Activated CD8-positive, alpha-beta T cell treated with anti-CD3 and anti-CD28 coated beads for 36 hours (primary cell): ENCODE measurements around the gene AGXT2. TPM values are rescaled to one million over a fixed set of nuclear protein-coding genes. Genes with fewer than 3 reads are reported as not detected.

Experiments
- ATAC-seq: fragments of 200-7000 bp; cut with Tn5 transposase; one replicate; pipeline ENCODE4 v1.10.0; 2021; ENCODE audit warnings: mild to moderate bottlenecking, moderate library complexity
- CTCF ChIA-PET: fragments of 350-600 bp; sonication (Branson Sonifier 250); formaldehyde crosslinking; loops from one replicate; lab custom pipeline; 2021; ENCODE audit warnings: antibody characterized with exemption; lab: Charles Lee
- POLR2A ChIA-PET: fragments of 350-600 bp; sonication (Branson Sonifier 250); formaldehyde crosslinking; loops from one replicate; lab custom pipeline; 2021; ENCODE audit warnings: antibody characterized with exemption; lab: Charles Lee
- DNase-seq: peaks from one replicate; pipeline ENCODE4 v3.0.0-alpha.2; 2020
- H3K27ac Mint-ChIP-seq: one replicate; pipeline ENCODE4 v1.8.0; 2021; ENCODE audit warnings: mild to moderate bottlenecking, mixed read lengths
- H3K27me3 Mint-ChIP-seq: one replicate; pipeline ENCODE4 v1.8.0; 2021; ENCODE audit warnings: mixed read lengths
- H3K36me3 Mint-ChIP-seq: one replicate; pipeline ENCODE4 v1.8.0; 2021; ENCODE audit warnings: low read depth, mixed read lengths
- H3K4me1 Mint-ChIP-seq: one replicate; pipeline ENCODE4 v1.8.0; 2021; ENCODE audit warnings: low read depth, mixed read lengths
- H3K4me3 Mint-ChIP-seq: one replicate; pipeline ENCODE4 v1.8.0; 2021; ENCODE audit warnings: mild to moderate bottlenecking, moderate library complexity, mixed read lengths
- H3K9me3 Mint-ChIP-seq: one replicate; pipeline ENCODE4 v1.8.0; 2021; ENCODE audit warnings: mixed read lengths
- intact Hi-C: fragments of 100-400 bp; cut with micrococcal nuclease; formaldehyde crosslinking; loops from one replicate; pipeline ENCODE4 v1.10.0; 2022
- total RNA-seq, 2 experiments: library from RNA; stranded (reverse); gene quantifications; one replicate each; pipeline ENCODE4 v1.2.3, GENCODE V29; 2021
- TF ChIP-seq, protein P1 (sequence below): fragments of 200-600 bp; IDR thresholded peaks from one replicate; pipeline ENCODE4 v1.8.0; 2022; ENCODE audit warnings: antibody characterized with exemption, mild to moderate bottlenecking

AGXT2 gene
- total RNA-seq, 2 experiments from 2014 or later: not detected

DNA sequence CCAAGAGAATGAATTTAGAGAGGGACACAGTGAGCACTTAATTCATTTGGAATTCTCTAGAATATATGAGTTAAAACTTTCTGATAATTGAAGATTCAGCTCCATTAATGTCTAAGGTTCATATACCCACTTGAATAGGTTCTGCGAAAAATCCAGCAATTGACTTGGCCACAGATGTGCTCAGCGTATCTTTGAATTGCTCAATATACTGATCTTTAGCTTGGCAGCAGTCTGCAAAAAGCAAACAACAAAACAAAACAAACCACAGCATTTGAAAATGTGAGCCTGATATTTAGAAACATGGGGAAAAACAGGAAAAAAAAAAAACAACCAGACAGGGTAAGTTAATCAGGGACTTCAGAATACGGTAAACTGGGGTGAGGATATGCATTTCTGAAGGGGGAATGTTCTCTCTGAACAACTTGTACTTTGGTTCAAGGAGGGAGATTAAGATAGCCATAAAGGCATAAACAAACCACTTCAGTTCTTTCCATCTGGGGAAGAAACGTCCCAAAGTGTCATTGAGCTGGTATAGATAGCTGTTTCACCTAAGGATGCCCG is 21.4 kb downstream of the AGXT2 start:
- DNase-seq (no peak), ATAC-seq (no peak)
- TF ChIP-seq, protein P1, sequence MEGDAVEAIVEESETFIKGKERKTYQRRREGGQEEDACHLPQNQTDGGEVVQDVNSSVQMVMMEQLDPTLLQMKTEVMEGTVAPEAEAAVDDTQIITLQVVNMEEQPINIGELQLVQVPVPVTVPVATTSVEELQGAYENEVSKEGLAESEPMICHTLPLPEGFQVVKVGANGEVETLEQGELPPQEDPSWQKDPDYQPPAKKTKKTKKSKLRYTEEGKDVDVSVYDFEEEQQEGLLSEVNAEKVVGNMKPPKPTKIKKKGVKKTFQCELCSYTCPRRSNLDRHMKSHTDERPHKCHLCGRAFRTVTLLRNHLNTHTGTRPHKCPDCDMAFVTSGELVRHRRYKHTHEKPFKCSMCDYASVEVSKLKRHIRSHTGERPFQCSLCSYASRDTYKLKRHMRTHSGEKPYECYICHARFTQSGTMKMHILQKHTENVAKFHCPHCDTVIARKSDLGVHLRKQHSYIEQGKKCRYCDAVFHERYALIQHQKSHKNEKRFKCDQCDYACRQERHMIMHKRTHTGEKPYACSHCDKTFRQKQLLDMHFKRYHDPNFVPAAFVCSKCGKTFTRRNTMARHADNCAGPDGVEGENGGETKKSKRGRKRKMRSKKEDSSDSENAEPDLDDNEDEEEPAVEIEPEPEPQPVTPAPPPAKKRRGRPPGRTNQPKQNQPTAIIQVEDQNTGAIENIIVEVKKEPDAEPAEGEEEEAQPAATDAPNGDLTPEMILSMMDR: no peak
- Mint-ChIP-seq H3K27ac (no peak overlapping the region), H3K27me3 (peaks cover 14% of the 10 kb centered on the region), H3K9me3 (no peaks in the 10 kb centered on the region), H3K4me3 (no peak overlapping the region), H3K4me1 (no peaks in the 10 kb centered on the region), H3K36me3 (no peaks in the 10 kb centered on the region)
- intact Hi-C loops: no loop called here
- POLR2A ChIA-PET: no interaction called here
- CTCF ChIA-PET: no interaction called here

DNA sequence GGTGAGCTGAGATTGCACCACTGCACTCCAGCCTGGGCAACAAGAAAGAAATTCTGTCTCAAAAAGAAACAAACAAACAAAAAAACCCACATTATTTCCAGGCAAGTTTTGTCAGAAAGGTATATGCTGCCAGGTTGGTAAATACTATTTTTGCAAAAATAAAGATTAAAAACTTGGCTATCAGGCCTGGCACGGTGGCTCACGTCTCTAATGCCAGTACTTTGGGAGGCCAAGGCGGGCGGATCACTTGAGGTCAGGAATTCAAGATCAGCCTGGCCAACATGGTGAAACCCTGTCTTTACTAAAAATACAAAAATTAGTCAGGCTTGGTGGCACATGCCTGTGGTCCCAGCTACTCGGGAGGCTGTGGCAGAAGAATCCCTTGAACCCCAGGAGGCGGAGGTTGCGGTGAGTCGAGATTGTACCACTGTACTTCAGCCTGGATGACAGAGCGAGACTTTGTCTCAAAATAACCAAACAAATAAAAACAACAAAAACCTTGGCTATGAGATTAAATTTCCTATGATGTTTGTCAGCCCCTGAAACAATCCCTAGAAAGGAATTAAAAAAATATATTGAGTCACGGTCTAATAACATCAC is 22.7 kb downstream of the AGXT2 start:
- no peak overlapping the region for H3K27ac Mint-ChIP-seq
- CTCF ChIA-PET: no interaction called here

GRCh38 chr5:35023391-35024178 is 24.2 kb downstream of the AGXT2 start:
- POLR2A ChIA-PET: no interaction called here
- CTCF ChIA-PET: no interaction called here
- H3K9me3 Mint-ChIP-seq: no peaks in the 10 kb centered on the region
- intact Hi-C loops: no loop called here
- H3K27me3 Mint-ChIP-seq: peaks cover 4% of the 10 kb centered on the region
- H3K4me1 Mint-ChIP-seq: no peaks in the 10 kb centered on the region
- DNase-seq: no peak
- no peak overlapping the region for H3K27ac Mint-ChIP-seq
- no peak overlapping the region for H3K4me3 Mint-ChIP-seq
- TF ChIP-seq, protein P1: no peak
- ATAC-seq: no peak
- no peaks in the 10 kb centered on the region for H3K36me3 Mint-ChIP-seq

More for the DNA sequence above, 22.7 kb downstream of the AGXT2 start:
- intact Hi-C loops: no loop called here
- H3K27me3 Mint-ChIP-seq: peaks cover 12% of the 10 kb centered on the region
- ATAC-seq (no peak), DNase-seq (no peak)
- TF ChIP-seq, protein P1: no peak
- no peak overlapping the region for H3K4me3 Mint-ChIP-seq
- no peaks in the 10 kb centered on the region for H3K36me3 Mint-ChIP-seq
- POLR2A ChIA-PET: no interaction called here
- no peaks in the 10 kb centered on the region for H3K9me3 Mint-ChIP-seq
- H3K4me1 Mint-ChIP-seq: no peaks in the 10 kb centered on the region

GRCh38 chr5:35016174-35017051 is 31.3 kb downstream of the AGXT2 start:
- Mint-ChIP-seq H3K27ac (no peak overlapping the region), H3K27me3 (peaks cover 17% of the 10 kb centered on the region), H3K9me3 (peaks cover 2% of the 10 kb centered on the region), H3K4me1 (no peaks in the 10 kb centered on the region), H3K4me3 (no peak overlapping the region), H3K36me3 (no peaks in the 10 kb centered on the region)
- DNase-seq (no peak), ATAC-seq (no peak)
- ChIA-PET POLR2A (no interaction called here), CTCF (interaction anchor here (2.6 kb wide), 1 partner anchor 13 kb away, joined by 10 read pairs; no protein-coding TSS in a partner anchor)
- TF ChIP-seq, protein P1: no peak
- intact Hi-C loops: no loop called here
